ENCODE data around the gene LRP6.
"Not testable (repeated sequence)": the region's sequence is repeated elsewhere in the genome, so short reads cannot be mapped to it uniquely, and the experiment has no call there.

LRP6 gene

GRCh38 chr12:12141000-12141399 is 125.8 kb downstream of the LRP6 start:
- no peak for DNase-seq (ENCODE audit: low read depth in 1 of 2, low spot score in 1 of 2)
- TF ChIP-seq JUND (IDR thresholded peaks at IDR 0.05; ENCODE audit: low read depth), result no peak
- in situ Hi-C loops (cut with HindIII; ENCODE audit: low pct_unique_long_range_greater_than_20kb, low sequenced_read_pairs), result no loop called here

GRCh38 chr12:12138203-12139154 is 128.4 kb downstream of the LRP6 start:
- no peak for TF ChIP-seq JUND (IDR thresholded peaks at IDR 0.05; ENCODE audit: low read depth)
- DNase-seq (ENCODE audit: low read depth in 1 of 2, low spot score in 1 of 2), result no peak
- in situ Hi-C loops (cut with HindIII; ENCODE audit: low pct_unique_long_range_greater_than_20kb, low sequenced_read_pairs), result no loop called here

GRCh38 chr12:12133785-12134184 is 133.1 kb downstream of the LRP6 start:
- in situ Hi-C loops (cut with HindIII; ENCODE audit: low pct_unique_long_range_greater_than_20kb, low sequenced_read_pairs), result no loop called here
- no peak for TF ChIP-seq JUND (IDR thresholded peaks at IDR 0.05; ENCODE audit: low read depth)
- no peak for DNase-seq (ENCODE audit: low read depth in 1 of 2, low spot score in 1 of 2)

GRCh38 chr12:12133259-12133658 is 133.6 kb downstream of the LRP6 start:
- DNase-seq (ENCODE audit: low read depth in 1 of 2, low spot score in 1 of 2), result no peak
- in situ Hi-C loops (cut with HindIII; ENCODE audit: low pct_unique_long_range_greater_than_20kb, low sequenced_read_pairs), result no loop called here
- TF ChIP-seq JUND (IDR thresholded peaks at IDR 0.05; ENCODE audit: low read depth), result no peak

GRCh38 chr12:12128670-12129069 is 138.2 kb downstream of the LRP6 start:
- TF ChIP-seq JUND (IDR thresholded peaks at IDR 0.05; ENCODE audit: low read depth), result no peak
- in situ Hi-C loops (cut with HindIII; ENCODE audit: low pct_unique_long_range_greater_than_20kb, low sequenced_read_pairs), result no loop called here
- DNase-seq (ENCODE audit: low read depth in 1 of 2, low spot score in 1 of 2), result no peak

- no peak for DNase-seq (ENCODE audit: low read depth in 1 of 2, low spot score in 1 of 2)
- in situ Hi-C loops (cut with HindIII; ENCODE audit: low pct_unique_long_range_greater_than_20kb, low sequenced_read_pairs), result no loop called here
- no peak for TF ChIP-seq JUND (IDR thresholded peaks at IDR 0.05; ENCODE audit: low read depth)
Observed at GRCh38 chr12:12127304-12127703, 139.5 kb downstream of the LRP6 start.

GRCh38 chr12:12126551-12126950 is 140.3 kb downstream of the LRP6 start:
- TF ChIP-seq JUND (IDR thresholded peaks at IDR 0.05; ENCODE audit: low read depth), result no peak
- DNase-seq (ENCODE audit: low read depth in 1 of 2, low spot score in 1 of 2), result no peak
- in situ Hi-C loops (cut with HindIII; ENCODE audit: low pct_unique_long_range_greater_than_20kb, low sequenced_read_pairs), result no loop called here

GRCh38 chr12:12123036-12123604 is 143.7 kb downstream of the LRP6 start:
- DNase-seq (ENCODE audit: low read depth in 1 of 2, low spot score in 1 of 2), result no peak
- no peak for TF ChIP-seq JUND (IDR thresholded peaks at IDR 0.05; ENCODE audit: low read depth)
- in situ Hi-C loops (cut with HindIII; ENCODE audit: low pct_unique_long_range_greater_than_20kb, low sequenced_read_pairs), result no loop called here

GRCh38 chr12:12121061-12121460 is 145.8 kb downstream of the LRP6 start:
- TF ChIP-seq JUND (IDR thresholded peaks at IDR 0.05; ENCODE audit: low read depth), result no peak
- in situ Hi-C loops (cut with HindIII; ENCODE audit: low pct_unique_long_range_greater_than_20kb, low sequenced_read_pairs), result no loop called here
- DNase-seq (ENCODE audit: low read depth in 1 of 2, low spot score in 1 of 2), result no peak

- DNase-seq (ENCODE audit: low read depth in 1 of 2, low spot score in 1 of 2), result no peak
- in situ Hi-C loops (cut with HindIII; ENCODE audit: low pct_unique_long_range_greater_than_20kb, low sequenced_read_pairs), result no loop called here
- no peak for TF ChIP-seq JUND (IDR thresholded peaks at IDR 0.05; ENCODE audit: low read depth)
Observed at GRCh38 chr12:12116677-12117076, 150.2 kb downstream of the LRP6 start.

- TF ChIP-seq JUND (IDR thresholded peaks at IDR 0.05; ENCODE audit: low read depth), result no peak
- in situ Hi-C loops (cut with HindIII; ENCODE audit: low pct_unique_long_range_greater_than_20kb, low sequenced_read_pairs), result no loop called here
- DNase-seq (ENCODE audit: low read depth in 1 of 2, low spot score in 1 of 2), result no peak
Observed at GRCh38 chr12:12115514-12115913, 151.3 kb downstream of the LRP6 start.

- in situ Hi-C loops (cut with HindIII; ENCODE audit: low pct_unique_long_range_greater_than_20kb, low sequenced_read_pairs); DNase-seq (ENCODE audit: low read depth in 1 of 2, low spot score in 1 of 2): not testable (repeated sequence)
Observed at GRCh38 chr12:12110923-12111555, 155.8 kb downstream of the LRP6 start.

- in situ Hi-C loops (cut with HindIII; ENCODE audit: low pct_unique_long_range_greater_than_20kb, low sequenced_read_pairs), result no loop called here
- no peak for DNase-seq (ENCODE audit: low read depth in 1 of 2, low spot score in 1 of 2)
- no peak for TF ChIP-seq JUND (IDR thresholded peaks at IDR 0.05; ENCODE audit: low read depth)
Observed at GRCh38 chr12:12108441-12109058, 158.3 kb downstream of the LRP6 start.
